HG03025 (cell line): Measurements from ENCODE around the gene CACNA2D3.
"Not testable (repeated sequence)": the region's sequence is repeated elsewhere in the genome, so short reads cannot be mapped to it uniquely, and the experiment has no call there.

Experiments used
- ATAC-seq: cut with Tn5 transposase; IDR thresholded peaks from one replicate; pipeline ENCODE4 v1.9.1; 2021; ENCODE audit warnings: mild to moderate bottlenecking, moderate library complexity; ENCODE audit not compliant: unreplicated experiment, low FRiP score

CACNA2D3 gene

GRCh38 chr3:55077726-55078125, 955.4 kb downstream of the CACNA2D3 start:
- no peak for ATAC-seq

- ATAC-seq: no peak
Measured at GRCh38 chr3:55078876-55079275, 956.5 kb downstream of the CACNA2D3 start.

- ATAC-seq: no peak
Measured at GRCh38 chr3:55085231-55085630, 962.9 kb downstream of the CACNA2D3 start.

- no peak for ATAC-seq
Measured at GRCh38 chr3:55089211-55089610, 966.9 kb downstream of the CACNA2D3 start.

- no peak for ATAC-seq
Measured at GRCh38 chr3:55090291-55090690, 967.9 kb downstream of the CACNA2D3 start.

GRCh38 chr3:55090746-55091145, 968.4 kb downstream of the CACNA2D3 start:
- no peak for ATAC-seq

- no peak for ATAC-seq
Measured at GRCh38 chr3:55091381-55092225, 969.3 kb downstream of the CACNA2D3 start.

GRCh38 chr3:55094676-55095075, 972.3 kb downstream of the CACNA2D3 start:
- no peak for ATAC-seq

- no peak for ATAC-seq
Measured at GRCh38 chr3:55097441-55097840, 975.1 kb downstream of the CACNA2D3 start.

GRCh38 chr3:55105647-55106046, 983.3 kb downstream of the CACNA2D3 start:
- no peak for ATAC-seq

- ATAC-seq: no peak
Measured at GRCh38 chr3:55107187-55107586, 984.8 kb downstream of the CACNA2D3 start.

- not testable (repeated sequence) for ATAC-seq
Measured at GRCh38 chr3:55111906-55112305, 989.6 kb downstream of the CACNA2D3 start.

- ATAC-seq: no peak
Measured at GRCh38 chr3:55118451-55118850, 996.1 kb downstream of the CACNA2D3 start.

- no peak for ATAC-seq
Measured at GRCh38 chr3:55119268-55119667, 996.9 kb downstream of the CACNA2D3 start.

- ATAC-seq: no peak
Measured at GRCh38 chr3:55122312-55122711, 1000.0 kb downstream of the CACNA2D3 start.
